CD14-positive monocyte (primary cell): ENCODE data around the gene HLCS. TPM values are rescaled to one million over a fixed set of nuclear protein-coding genes. Genes with fewer than 3 reads are reported as not detected.

Experiments used
- DNase-seq, 3 donors: peaks; one replicate each; pipeline ENCODE4 v3.0.0-alpha.2; 2011 to 2022
- H2AFZ ChIP-seq: 2 replicates; pipeline ENCODE4 v1.6.0; 2012; ENCODE audit warnings: mild to moderate bottlenecking, low read depth, low read length, inconsistent platforms; ENCODE audit not compliant: insufficient read depth, poor library complexity, severe bottlenecking
- H3K27ac ChIP-seq, 2 donors: 1 replicate in 1 of 2; 2 replicates in 1 of 2; pipeline ENCODE4 v1.5.1; 2012 to 2013; ENCODE audit warnings: low read length in 2 of 2, control low read depth in 1 of 2, inconsistent platforms in 1 of 2, low read depth in 1 of 2, mild to moderate bottlenecking in 1 of 2
- H3K27me3 ChIP-seq, 2 donors: one replicate each; pipeline versions ENCODE4 v1.6.0 to v1.6.1; 2011 to 2013; ENCODE audit warnings: low read length in 2 of 2; ENCODE audit not compliant: control insufficient read depth in 2 of 2, insufficient read depth in 2 of 2
- H3K36me3 ChIP-seq, 2 donors: replicated peaks in 1 of 2; 1 replicate in 1 of 2; 2 replicates in 1 of 2; pipeline versions ENCODE4 v1.5.1 to v1.6.1; 2012 to 2013; ENCODE audit warnings: low read length in 2 of 2, control low read depth in 1 of 2, inconsistent platforms in 1 of 2, mild to moderate bottlenecking in 1 of 2; ENCODE audit not compliant: insufficient read depth in 2 of 2, control insufficient read depth in 1 of 2
- H3K4me1 ChIP-seq, 2 donors: 1 replicate in 1 of 2; 2 replicates in 1 of 2; pipeline versions ENCODE4 v1.5.1 to v1.6.1; 2012 to 2013; ENCODE audit warnings: low read length in 2 of 2, control low read depth in 1 of 2, inconsistent platforms in 1 of 2, mild to moderate bottlenecking in 1 of 2, moderate library complexity in 1 of 2; ENCODE audit not compliant: insufficient read depth in 2 of 2, control insufficient read depth in 1 of 2
- H3K4me2 ChIP-seq: replicated peaks from 2 replicates; pipeline ENCODE3; 2012; ENCODE audit warnings: low read length, moderate library complexity, mild to moderate bottlenecking; ENCODE audit not compliant: poor library complexity, severe bottlenecking; ENCODE audit errors: extremely low read depth
- H3K4me3 ChIP-seq, 3 experiments: fragments of 200-600 bp in 1 of 3; sonication (generic) in 1 of 3; replicated peaks in 1 of 3; 1 replicate in 2 of 3; 2 replicates in 1 of 3; pipeline ENCODE4 v1.5.1; 2011 to 2013; ENCODE audit warnings: low read length in 3 of 3, mild to moderate bottlenecking in 3 of 3, control low read depth in 2 of 3, low read depth in 2 of 3, inconsistent platforms in 1 of 3, moderate library complexity in 1 of 3
- H3K79me2 ChIP-seq: 2 replicates; pipeline ENCODE4 v1.6.0; 2012; ENCODE audit warnings: mild to moderate bottlenecking, control low read depth, inconsistent platforms, low read length, moderate library complexity; ENCODE audit not compliant: insufficient read depth
- H3K9ac ChIP-seq: 2 replicates; pipeline ENCODE4 v1.6.0; 2017; ENCODE audit warnings: low read length, mild to moderate bottlenecking; ENCODE audit not compliant: insufficient read depth, poor library complexity, severe bottlenecking
- H3K9me3 ChIP-seq, 2 donors: replicated peaks in 1 of 2; 1 replicate in 1 of 2; 2 replicates in 1 of 2; pipeline versions ENCODE4 v1.5.1 to v1.6.1; 2012 to 2013; ENCODE audit warnings: low read length in 2 of 2, control low read depth in 1 of 2; ENCODE audit not compliant: control insufficient read depth in 1 of 2, insufficient read depth in 1 of 2
- H4K20me1 ChIP-seq: 2 replicates; pipeline ENCODE4 v1.6.0; 2012; ENCODE audit warnings: mild to moderate bottlenecking, low read length, control low read depth, moderate library complexity; ENCODE audit not compliant: insufficient read depth
- H3K27ac Mint-ChIP-seq, 7 donors: one replicate each; pipeline ENCODE4 v1.8.0; 2020; ENCODE audit warnings: mild to moderate bottlenecking in 7 of 7, mixed read lengths in 7 of 7, moderate library complexity in 6 of 7, inconsistent platforms in 2 of 7
- H3K27me3 Mint-ChIP-seq, 3 donors: one replicate each; pipeline ENCODE4 v1.8.0; 2021 to 2022; ENCODE audit warnings: low read depth in 3 of 3, mild to moderate bottlenecking in 3 of 3, mixed read lengths in 3 of 3, moderate library complexity in 3 of 3, inconsistent platforms in 1 of 3
- H3K36me3 Mint-ChIP-seq, 2 donors: one replicate each; pipeline ENCODE4 v1.8.0; 2020; ENCODE audit warnings: mixed read lengths in 2 of 2, inconsistent platforms in 1 of 2, mild to moderate bottlenecking in 1 of 2
- H3K4me1 Mint-ChIP-seq: one replicate; pipeline ENCODE4 v1.8.0; 2020; ENCODE audit warnings: mild to moderate bottlenecking, mixed read lengths
- H3K4me3 Mint-ChIP-seq, 2 donors: one replicate each; pipeline ENCODE4 v1.8.0; 2020; ENCODE audit warnings: mild to moderate bottlenecking in 2 of 2, mixed read lengths in 2 of 2, moderate library complexity in 1 of 2
- H3K9me3 Mint-ChIP-seq, 7 donors: one replicate each; pipeline ENCODE4 v1.8.0; 2020 to 2022; ENCODE audit warnings: mixed read lengths in 7 of 7, mild to moderate bottlenecking in 6 of 7, moderate library complexity in 6 of 7, inconsistent platforms in 2 of 7
- WGBS: methylation state at CpG from one replicate; pipeline ENCODE4 v1.1.5; 2013; ENCODE audit warnings: missing lambda C conversion rate; ENCODE audit not compliant: insufficient coverage; 5-methylcytosine and 5-hydroxymethylcytosine counted together
- intact Hi-C, 2 donors: fragments of 100-400 bp; cut with micrococcal nuclease; formaldehyde crosslinking; loops; one replicate each; pipeline versions ENCODE4 v1.15.0 to v1.15.1; 2023
- polyA plus RNA-seq, 3 donors: library from polyadenylated mRNA; depleted of rRNA in 1 of 3; unstranded in 2 of 3; stranded (reverse) in 1 of 3; fragments of 300-500 nt in 2 of 3; fragments of >200 nt in 1 of 3; fragmentation: Illumina TruSeq in 2 of 3; gene quantifications; 1 replicate in 2 of 3; 2 replicates in 1 of 3; pipeline ENCODE4 v1.2.3, GENCODE V29; 2012 to 2021
- TF ChIP-seq, protein P1 (sequence below): fragments of 200-600 bp; IDR thresholded peaks from one replicate; pipeline ENCODE4 v1.8.0; 2022; ENCODE audit warnings: antibody characterized with exemption, mild to moderate bottlenecking

Gene HLCS
- polyA plus RNA-seq, 3 donors, result 2.1 to 3.1 (median 2.2) TPM

DNA sequence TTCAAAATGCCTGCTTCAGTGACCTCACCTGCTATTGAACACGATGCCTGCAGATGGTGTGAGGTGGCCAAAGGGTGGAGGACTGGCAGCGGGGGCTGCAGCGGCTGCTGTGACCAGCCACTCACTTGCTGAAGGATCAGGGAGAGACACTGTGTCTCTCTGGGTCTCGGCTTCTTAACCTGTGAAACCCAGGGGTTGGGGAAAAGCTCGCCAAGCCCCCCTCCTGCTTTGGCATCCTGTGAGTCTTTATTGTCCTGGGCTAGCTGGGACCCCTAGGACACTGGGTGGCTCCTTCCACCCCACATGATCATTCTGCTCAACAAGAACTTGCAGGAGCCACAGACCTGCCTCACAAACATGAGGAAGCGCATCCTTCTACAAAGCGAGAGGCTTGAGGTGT lies 154.7 kb downstream of the HLCS start:
- intact Hi-C loops, result no loop called here
- no peaks in the 10 kb centered on the region for H3K36me3 ChIP-seq
- H3K27ac ChIP-seq, result no peak overlapping the region
- H3K79me2 ChIP-seq, result no peaks in the 10 kb centered on the region
- H3K9me3 ChIP-seq, result no peaks in the 10 kb centered on the region
- no peaks in the 10 kb centered on the region for H3K27me3 ChIP-seq
- DNase-seq, result no peak
- no peaks in the 10 kb centered on the region for H3K36me3 Mint-ChIP-seq
- WGBS, result 94% methylated on average over 5 of the region's 7 CpGs
- H3K4me1 Mint-ChIP-seq, result no peaks in the 10 kb centered on the region
- H3K27ac Mint-ChIP-seq, result no peak overlapping the region
- TF ChIP-seq, protein P1, sequence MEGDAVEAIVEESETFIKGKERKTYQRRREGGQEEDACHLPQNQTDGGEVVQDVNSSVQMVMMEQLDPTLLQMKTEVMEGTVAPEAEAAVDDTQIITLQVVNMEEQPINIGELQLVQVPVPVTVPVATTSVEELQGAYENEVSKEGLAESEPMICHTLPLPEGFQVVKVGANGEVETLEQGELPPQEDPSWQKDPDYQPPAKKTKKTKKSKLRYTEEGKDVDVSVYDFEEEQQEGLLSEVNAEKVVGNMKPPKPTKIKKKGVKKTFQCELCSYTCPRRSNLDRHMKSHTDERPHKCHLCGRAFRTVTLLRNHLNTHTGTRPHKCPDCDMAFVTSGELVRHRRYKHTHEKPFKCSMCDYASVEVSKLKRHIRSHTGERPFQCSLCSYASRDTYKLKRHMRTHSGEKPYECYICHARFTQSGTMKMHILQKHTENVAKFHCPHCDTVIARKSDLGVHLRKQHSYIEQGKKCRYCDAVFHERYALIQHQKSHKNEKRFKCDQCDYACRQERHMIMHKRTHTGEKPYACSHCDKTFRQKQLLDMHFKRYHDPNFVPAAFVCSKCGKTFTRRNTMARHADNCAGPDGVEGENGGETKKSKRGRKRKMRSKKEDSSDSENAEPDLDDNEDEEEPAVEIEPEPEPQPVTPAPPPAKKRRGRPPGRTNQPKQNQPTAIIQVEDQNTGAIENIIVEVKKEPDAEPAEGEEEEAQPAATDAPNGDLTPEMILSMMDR, result no peak
- H3K4me3 Mint-ChIP-seq, result no peak overlapping the region
- H4K20me1 ChIP-seq, result no peaks in the 10 kb centered on the region
- no peak overlapping the region for H3K4me2 ChIP-seq
- H3K4me1 ChIP-seq, result no peaks in the 10 kb centered on the region
- H3K4me3 ChIP-seq, result no peak overlapping the region
- H3K9ac ChIP-seq, result no peak overlapping the region
- H3K27me3 Mint-ChIP-seq, result no peaks in the 10 kb centered on the region
- no peaks in the 10 kb centered on the region for H3K9me3 Mint-ChIP-seq
- H2AFZ ChIP-seq, result no peak overlapping the region

- H3K4me2 ChIP-seq, result no peak overlapping the region
- H3K9ac ChIP-seq, result no peak overlapping the region
- Mint-ChIP-seq H3K4me3 (no peak overlapping the region), H3K4me1 (no peaks in the 10 kb centered on the region), H3K27ac (no peak overlapping the region), H3K27me3 (no peaks in the 10 kb centered on the region), H3K36me3 (no peaks in the 10 kb centered on the region), H3K9me3 (no peaks in the 10 kb centered on the region)
- H3K27me3 ChIP-seq, result no peaks in the 10 kb centered on the region
- H2AFZ ChIP-seq, result no peak overlapping the region
- DNase-seq, result no peak
- no peaks in the 10 kb centered on the region for H3K79me2 ChIP-seq
- no peaks in the 10 kb centered on the region for H3K4me1 ChIP-seq
- no peaks in the 10 kb centered on the region for H4K20me1 ChIP-seq
- H3K4me3 ChIP-seq, result no peak overlapping the region
- 83% methylated on average over 1 of the region's 2 CpGs for WGBS
- TF ChIP-seq, protein P1, result no peak
- intact Hi-C loops, result no loop called here
- no peaks in the 10 kb centered on the region for H3K36me3 ChIP-seq
- H3K27ac ChIP-seq, result no peak overlapping the region
- no peaks in the 10 kb centered on the region for H3K9me3 ChIP-seq
These were observed 156.0 kb downstream of the HLCS start for GRCh38 chr21:36810443-36810842.
